Bronchial epithelial cell (primary cell): ENCODE measurements around the gene MLLT1. TPM values are rescaled to one million over a fixed set of nuclear protein-coding genes. Genes with fewer than 3 reads are reported as not detected.

Source experiments
- DNase-seq: peaks from one replicate; pipeline ENCODE4 v3.0.0-alpha.2; 2010; ENCODE audit warnings: low read depth
- FAIRE-seq: peaks from 2 replicates; lab custom pipeline; 2011; peaks lifted over from hg19 to GRCh38; lab: Jason Lieb, UNC
- H3K27me3 ChIP-seq: 2 replicates; pipeline ENCODE4 v1.5.1; 2011; ENCODE audit warnings: low read length; ENCODE audit not compliant: control insufficient read depth, insufficient read depth
- H3K36me3 ChIP-seq: 2 replicates; pipeline ENCODE4 v1.5.1; 2011; ENCODE audit warnings: low read length; ENCODE audit not compliant: control insufficient read depth, insufficient read depth
- H3K4me3 ChIP-seq: 2 replicates; pipeline ENCODE4 v1.5.1; 2011; ENCODE audit warnings: mild to moderate bottlenecking, low read depth, low read length, control low read depth
- total RNA-seq: library from RNA; depleted of rRNA; stranded (reverse); fragments of >200 nt; gene quantifications from 2 replicates; pipeline ENCODE4 v1.2.1, GENCODE V29; 2014
- TF ChIP-seq, protein P1 (sequence below): IDR thresholded peaks from 2 replicates; pipeline ENCODE4 v1.5.1; 2011; ENCODE audit warnings: mild to moderate bottlenecking, moderate library complexity, low read length, control low read depth, inconsistent platforms; ENCODE audit not compliant: insufficient read depth, severe bottlenecking

Gene MLLT1
- total RNA-seq, 1 donor from 2014 or later, result 2.6 TPM

- TF ChIP-seq, protein P1, sequence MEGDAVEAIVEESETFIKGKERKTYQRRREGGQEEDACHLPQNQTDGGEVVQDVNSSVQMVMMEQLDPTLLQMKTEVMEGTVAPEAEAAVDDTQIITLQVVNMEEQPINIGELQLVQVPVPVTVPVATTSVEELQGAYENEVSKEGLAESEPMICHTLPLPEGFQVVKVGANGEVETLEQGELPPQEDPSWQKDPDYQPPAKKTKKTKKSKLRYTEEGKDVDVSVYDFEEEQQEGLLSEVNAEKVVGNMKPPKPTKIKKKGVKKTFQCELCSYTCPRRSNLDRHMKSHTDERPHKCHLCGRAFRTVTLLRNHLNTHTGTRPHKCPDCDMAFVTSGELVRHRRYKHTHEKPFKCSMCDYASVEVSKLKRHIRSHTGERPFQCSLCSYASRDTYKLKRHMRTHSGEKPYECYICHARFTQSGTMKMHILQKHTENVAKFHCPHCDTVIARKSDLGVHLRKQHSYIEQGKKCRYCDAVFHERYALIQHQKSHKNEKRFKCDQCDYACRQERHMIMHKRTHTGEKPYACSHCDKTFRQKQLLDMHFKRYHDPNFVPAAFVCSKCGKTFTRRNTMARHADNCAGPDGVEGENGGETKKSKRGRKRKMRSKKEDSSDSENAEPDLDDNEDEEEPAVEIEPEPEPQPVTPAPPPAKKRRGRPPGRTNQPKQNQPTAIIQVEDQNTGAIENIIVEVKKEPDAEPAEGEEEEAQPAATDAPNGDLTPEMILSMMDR, result no peak
- Histone ChIP-seq H3K4me3 (no peak overlapping the region), H3K27me3 (no peaks in the 10 kb centered on the region), H3K36me3 (peaks cover 2% of the 10 kb centered on the region)
- DNase-seq, result no peak
- no peak for FAIRE-seq
Observed at GRCh38 chr19:6238256-6238642, 41.5 kb downstream of the MLLT1 start.

DNA sequence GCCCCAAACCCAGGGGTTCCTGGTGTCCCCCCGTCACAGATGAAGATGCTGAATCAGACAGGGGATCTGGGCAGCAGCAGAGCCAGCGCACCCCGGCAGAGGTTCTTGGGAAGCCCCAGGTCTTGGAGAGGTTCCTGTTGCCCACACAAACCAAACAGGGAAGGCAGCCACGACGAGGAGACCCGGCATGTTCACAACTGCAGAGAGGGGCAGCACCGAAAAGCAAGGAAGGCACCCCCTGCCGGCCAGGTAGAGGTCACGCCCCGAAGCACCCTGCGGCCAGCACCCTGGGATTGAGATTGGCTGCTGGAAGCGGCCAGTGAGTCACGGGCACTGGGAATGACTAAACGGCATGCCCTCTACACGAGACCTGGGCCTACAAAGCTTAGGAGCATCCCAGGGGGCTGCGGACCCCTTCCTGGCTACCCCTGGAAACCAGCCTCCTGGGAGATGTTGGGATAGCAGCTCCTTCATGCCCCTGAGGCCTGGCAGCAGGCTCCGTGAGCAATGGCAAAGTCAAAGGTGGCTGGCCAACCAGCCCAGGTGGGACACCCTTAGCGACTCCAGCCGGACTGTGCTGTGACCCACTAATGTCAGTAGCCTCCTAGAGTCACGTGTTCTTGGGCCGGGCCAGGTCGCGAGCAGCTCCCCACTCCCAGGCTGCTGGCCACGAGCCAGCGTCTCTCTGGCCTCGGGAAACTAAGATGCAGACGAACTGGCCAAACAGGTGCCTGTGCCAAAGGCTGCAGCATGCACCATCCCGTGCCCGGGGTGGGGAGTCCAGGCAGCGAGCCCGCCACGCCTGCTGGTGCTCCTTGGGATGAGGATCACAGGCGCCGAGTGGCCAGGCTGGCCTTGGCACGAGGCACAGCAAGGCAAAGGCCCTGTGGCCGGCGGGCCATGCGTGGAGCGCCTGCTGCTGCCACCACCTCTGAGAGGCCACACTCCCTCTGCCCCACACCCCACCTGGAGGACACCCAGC is 43.2 kb downstream of the MLLT1 start:
- TF ChIP-seq, protein P1, result peak; percentile 21
- DNase-seq, result peak; percentile 43
- Histone ChIP-seq H3K27me3 (no peaks in the 10 kb centered on the region), H3K36me3 (no peaks in the 10 kb centered on the region), H3K4me3 (no peak overlapping the region)
- FAIRE-seq, result peak; percentile 64

- TF ChIP-seq, protein P1, result no peak
- FAIRE-seq, result no peak
Observed at GRCh38 chr19:6235031-6235951, 44.5 kb downstream of the MLLT1 start.

DNA sequence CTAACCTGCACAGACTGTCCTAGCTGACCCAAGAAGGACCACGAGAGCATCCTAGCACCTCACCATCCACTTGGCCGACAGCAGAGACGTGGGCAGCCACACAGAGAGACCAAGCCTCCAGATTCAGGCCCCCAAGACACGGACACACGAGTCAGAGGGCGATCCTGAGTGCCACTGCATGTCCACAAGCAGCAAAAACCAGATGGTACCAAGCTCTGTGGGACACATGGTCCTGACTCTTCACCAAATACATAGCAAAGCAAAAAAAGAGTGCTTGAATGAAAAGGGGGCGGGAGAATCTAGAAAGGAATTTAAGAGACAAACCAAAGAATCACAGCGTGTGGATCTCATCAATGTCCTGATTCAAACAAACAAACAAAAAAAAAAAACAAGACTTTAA is 45.2 kb downstream of the MLLT1 start:
- Histone ChIP-seq H3K36me3 (peaks cover 6% of the 10 kb centered on the region), H3K27me3 (no peaks in the 10 kb centered on the region), H3K4me3 (no peak overlapping the region)
- FAIRE-seq (peak; percentile 66), DNase-seq (no peak)
- TF ChIP-seq, protein P1, result no peak

More at GRCh38 chr19:6235031-6235951, 44.5 kb downstream of the MLLT1 start:
- H3K27me3 ChIP-seq, result no peaks in the 10 kb centered on the region
- DNase-seq, result no peak
- no peak overlapping the region for H3K4me3 ChIP-seq
- H3K36me3 ChIP-seq, result peaks cover 2% of the 10 kb centered on the region

DNA sequence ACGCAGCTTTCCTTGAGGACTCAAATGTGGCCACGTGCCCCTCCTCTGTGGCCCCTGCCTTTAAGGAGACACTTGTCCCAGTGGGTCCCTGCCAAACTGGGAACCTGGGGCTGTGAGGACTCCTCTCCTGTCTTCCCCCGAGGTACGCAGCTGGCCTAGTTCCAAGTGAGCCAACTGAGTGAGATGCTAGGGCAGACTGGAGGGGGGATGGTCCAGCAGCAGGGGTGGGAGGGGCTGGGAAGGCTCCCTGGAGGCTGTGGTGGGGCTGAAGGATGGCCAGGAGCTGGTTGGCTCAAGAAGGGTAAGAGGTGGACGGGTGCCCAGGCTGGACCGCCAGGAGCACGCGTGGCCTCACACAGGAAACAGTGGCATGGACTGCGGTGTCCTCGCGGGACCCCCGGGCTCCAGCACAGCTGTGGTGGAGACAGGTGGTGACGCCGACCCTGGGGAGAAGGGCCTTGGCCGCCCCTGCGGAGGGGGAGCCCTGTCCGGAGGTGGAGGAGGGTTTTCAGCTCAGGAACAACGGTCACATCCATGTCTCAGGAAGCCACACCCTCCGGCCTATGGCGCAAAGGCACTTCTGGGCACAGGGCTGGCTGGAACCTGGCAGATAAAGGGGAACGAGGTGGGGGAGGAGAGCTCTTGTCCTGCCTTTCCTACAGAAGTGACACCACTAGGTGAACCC is 45.8 kb downstream of the MLLT1 start:
- TF ChIP-seq, protein P1, result no peak
- DNase-seq, result no peak
- no peak for FAIRE-seq
- Histone ChIP-seq H3K4me3 (no peak overlapping the region), H3K27me3 (no peaks in the 10 kb centered on the region), H3K36me3 (peaks cover 8% of the 10 kb centered on the region)
